ENCODE data around the gene OSBPL5.

Gene OSBPL5

DNA sequence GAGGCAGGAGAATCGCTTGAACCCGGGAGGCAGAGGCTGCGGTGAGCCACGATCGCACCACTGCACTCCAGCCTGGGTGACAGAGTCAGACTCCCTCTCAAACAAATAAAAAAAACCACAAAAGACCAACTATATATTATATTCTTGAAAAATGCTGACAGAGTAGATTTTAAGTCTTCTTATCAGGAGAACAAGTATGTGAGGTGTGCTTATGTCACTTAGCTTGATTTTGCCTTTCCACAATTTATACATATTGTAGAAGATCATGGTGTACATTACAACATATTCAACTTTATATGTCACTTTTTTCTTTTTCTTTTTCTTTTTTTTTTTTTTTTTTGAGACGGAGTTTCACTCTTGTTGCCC is 83.7 kb downstream of the OSBPL5 start:
- 100% methylated on average over 2 of the region's 6 CpGs for WGBS
- no peak overlapping the region for H2BK120ac ChIP-seq (ENCODE audit: low read depth, low read length)
- H3K4me1 ChIP-seq (ENCODE audit: control insufficient read depth, insufficient read depth, low read depth, low read length): peaks cover 12% of the 10 kb centered on the region
- no peak overlapping the region for H3K4me3 ChIP-seq (ENCODE audit: insufficient read depth in 1 of 2, low read depth in 1 of 2, low read length in 2 of 2)
- no peak overlapping the region for H3K18ac ChIP-seq (ENCODE audit: low read depth in 1 of 2, low read length in 2 of 2)
- no peak overlapping the region for H3K9ac ChIP-seq (ENCODE audit: low read length)
- H3K27me3 ChIP-seq (ENCODE audit: control insufficient read depth in 1 of 2, insufficient read depth in 1 of 2, low read length in 2 of 2): peaks cover 4 to 6% of the 10 kb centered on the region in 2 experiments
- H3K14ac ChIP-seq (ENCODE audit: low read length in 2 of 2): no peak overlapping the region
- H3K23ac ChIP-seq (ENCODE audit: low read length in 2 of 2): no peak overlapping the region
- H3K9me3 ChIP-seq (ENCODE audit: control insufficient read depth, low read length): no peaks in the 10 kb centered on the region
- H2BK5ac ChIP-seq (ENCODE audit: low read depth, low read length, poor library complexity, severe bottlenecking): no peak overlapping the region
- H3K79me1 ChIP-seq (replicated peaks; ENCODE audit: low read length, poor library complexity, severe bottlenecking): no peaks in the 10 kb centered on the region
- H2BK12ac ChIP-seq (ENCODE audit: low read length in 2 of 2): no peak overlapping the region
- no peak overlapping the region for H2AK5ac ChIP-seq (ENCODE audit: low read length, severe bottlenecking)
- no peak for DNase-seq
- H3K4me2 ChIP-seq (ENCODE audit: low read length, poor library complexity, severe bottlenecking): no peak overlapping the region
- peaks cover 0 to 4% of the 10 kb centered on the region in 2 experiments for H3K36me3 ChIP-seq (ENCODE audit: control insufficient read depth in 1 of 2, insufficient read depth in 2 of 2, low read depth in 1 of 2, low read length in 2 of 2)
- H4K91ac ChIP-seq (ENCODE audit: low read length): no peak overlapping the region
- no peak overlapping the region for H3K4ac ChIP-seq (ENCODE audit: low read depth in 1 of 2, low read length in 2 of 2)
- no peak overlapping the region for H4K8ac ChIP-seq (ENCODE audit: low read length)
- H2AFZ ChIP-seq (ENCODE audit: low read depth, low read length): no peak overlapping the region
- H2BK15ac ChIP-seq (ENCODE audit: low read depth, poor library complexity, severe bottlenecking): no peak overlapping the region
- H3K27ac ChIP-seq (ENCODE audit: low read length, poor library complexity, severe bottlenecking): no peak overlapping the region

DNA sequence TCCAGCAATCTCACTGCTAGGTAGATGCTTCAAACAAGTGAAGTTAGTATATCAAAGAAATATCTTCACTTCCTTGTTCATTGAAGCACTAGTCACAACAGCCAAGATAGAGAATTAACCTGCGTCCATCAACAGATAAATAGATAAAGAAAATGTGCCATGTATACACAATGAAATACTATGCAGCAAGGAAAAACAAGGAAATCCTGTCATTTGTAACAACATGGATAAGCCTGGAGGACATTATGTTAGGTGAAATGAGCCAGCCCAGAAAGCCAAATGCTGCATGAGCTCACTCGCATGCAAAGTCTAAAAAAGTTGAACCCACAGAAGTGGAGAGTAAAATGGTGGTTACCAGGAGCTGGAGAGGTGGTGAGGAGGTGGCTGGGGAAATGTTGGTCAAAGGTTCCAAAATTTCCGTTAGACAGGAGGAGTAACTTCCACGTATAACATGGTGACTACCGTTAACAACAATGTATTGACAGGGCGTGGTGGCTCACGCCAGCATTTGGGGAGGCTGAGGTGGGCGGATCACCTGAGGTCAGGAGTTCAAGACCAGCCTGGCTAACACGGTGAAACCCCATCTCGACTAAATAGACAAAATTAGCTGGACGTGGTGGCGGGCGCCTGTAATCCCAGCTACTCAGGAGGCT is 84.3 kb downstream of the OSBPL5 start:
- H3K4ac ChIP-seq (ENCODE audit: low read depth in 1 of 2, low read length in 2 of 2): no peak overlapping the region
- 93% methylated on average over 12 of the region's 13 CpGs for WGBS
- no peaks in the 10 kb centered on the region for H3K36me3 ChIP-seq (ENCODE audit: control insufficient read depth in 1 of 2, insufficient read depth in 2 of 2, low read depth in 1 of 2, low read length in 2 of 2)

DNA sequence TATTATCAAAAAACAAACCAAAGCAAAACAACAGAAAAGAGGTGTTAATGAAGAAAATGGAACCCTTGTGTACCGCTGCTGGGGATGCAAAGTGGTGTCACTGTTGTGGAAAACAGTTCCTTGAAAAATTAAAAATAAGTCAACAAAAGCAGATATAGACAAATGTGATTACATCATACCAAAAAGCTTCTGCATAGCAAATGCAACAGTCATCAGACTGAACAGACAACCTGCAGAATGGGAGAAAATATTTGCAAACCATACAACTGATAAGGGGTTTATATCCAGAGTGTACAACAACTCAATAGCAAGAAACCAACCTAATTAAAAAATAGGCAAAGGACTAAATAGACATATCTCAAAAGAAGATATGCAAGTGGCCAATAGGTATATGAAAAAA is 85.0 kb downstream of the OSBPL5 start:
- H3K4me2 ChIP-seq (ENCODE audit: low read length, poor library complexity, severe bottlenecking): no peak overlapping the region
- H3K23ac ChIP-seq (ENCODE audit: low read length in 2 of 2): no peak overlapping the region
- H3K27me3 ChIP-seq (ENCODE audit: control insufficient read depth in 1 of 2, insufficient read depth in 1 of 2, low read length in 2 of 2): peaks cover 2 to 4% of the 10 kb centered on the region in 2 experiments
- no peak overlapping the region for H3K4ac ChIP-seq (ENCODE audit: low read depth in 1 of 2, low read length in 2 of 2)
- H3K79me1 ChIP-seq (replicated peaks; ENCODE audit: low read length, poor library complexity, severe bottlenecking): no peaks in the 10 kb centered on the region
- WGBS: no CpG with 5 or more reads among the region's 1 CpG
- no peak overlapping the region for H2AFZ ChIP-seq (ENCODE audit: low read depth, low read length)
- H3K9ac ChIP-seq (ENCODE audit: low read length): no peak overlapping the region
- H3K4me1 ChIP-seq (ENCODE audit: control insufficient read depth, insufficient read depth, low read depth, low read length): peaks cover 13% of the 10 kb centered on the region
- no peak overlapping the region for H4K8ac ChIP-seq (ENCODE audit: low read length)
- H3K27ac ChIP-seq (ENCODE audit: low read length, poor library complexity, severe bottlenecking): no peak overlapping the region
- DNase-seq: no peak
- H3K14ac ChIP-seq (ENCODE audit: low read length in 2 of 2): no peak overlapping the region
- no peak overlapping the region for H2BK15ac ChIP-seq (ENCODE audit: low read depth, poor library complexity, severe bottlenecking)
- H2AK5ac ChIP-seq (ENCODE audit: low read length, severe bottlenecking): no peak overlapping the region
- no peak overlapping the region for H3K18ac ChIP-seq (ENCODE audit: low read depth in 1 of 2, low read length in 2 of 2)
- H2BK5ac ChIP-seq (ENCODE audit: low read depth, low read length, poor library complexity, severe bottlenecking): no peak overlapping the region
- no peak overlapping the region for H2BK120ac ChIP-seq (ENCODE audit: low read depth, low read length)
- no peaks in the 10 kb centered on the region for H3K36me3 ChIP-seq (ENCODE audit: control insufficient read depth in 1 of 2, insufficient read depth in 2 of 2, low read depth in 1 of 2, low read length in 2 of 2)
- no peak overlapping the region for H4K91ac ChIP-seq (ENCODE audit: low read length)
- H3K4me3 ChIP-seq (ENCODE audit: insufficient read depth in 1 of 2, low read depth in 1 of 2, low read length in 2 of 2): no peak overlapping the region
- H2BK12ac ChIP-seq (ENCODE audit: low read length in 2 of 2): no peak overlapping the region
- no peaks in the 10 kb centered on the region for H3K9me3 ChIP-seq (ENCODE audit: control insufficient read depth, low read length)

More for the DNA sequence above, 84.3 kb downstream of the OSBPL5 start:
- H3K79me1 ChIP-seq (replicated peaks; ENCODE audit: low read length, poor library complexity, severe bottlenecking): no peaks in the 10 kb centered on the region
- H3K27me3 ChIP-seq (ENCODE audit: control insufficient read depth in 1 of 2, insufficient read depth in 1 of 2, low read length in 2 of 2): peaks cover 4 to 6% of the 10 kb centered on the region in 2 experiments
- H3K18ac ChIP-seq (ENCODE audit: low read depth in 1 of 2, low read length in 2 of 2): no peak overlapping the region
- no peak overlapping the region for H4K8ac ChIP-seq (ENCODE audit: low read length)
- H2BK120ac ChIP-seq (ENCODE audit: low read depth, low read length): no peak overlapping the region
- H2BK5ac ChIP-seq (ENCODE audit: low read depth, low read length, poor library complexity, severe bottlenecking): no peak overlapping the region
- H3K27ac ChIP-seq (ENCODE audit: low read length, poor library complexity, severe bottlenecking): no peak overlapping the region
- no peak overlapping the region for H4K91ac ChIP-seq (ENCODE audit: low read length)
- H3K9me3 ChIP-seq (ENCODE audit: control insufficient read depth, low read length): no peaks in the 10 kb centered on the region
- no peak overlapping the region for H3K9ac ChIP-seq (ENCODE audit: low read length)
- H3K4me3 ChIP-seq (ENCODE audit: insufficient read depth in 1 of 2, low read depth in 1 of 2, low read length in 2 of 2): no peak overlapping the region
- no peak overlapping the region for H3K4me2 ChIP-seq (ENCODE audit: low read length, poor library complexity, severe bottlenecking)
- H2BK12ac ChIP-seq (ENCODE audit: low read length in 2 of 2): no peak overlapping the region
- H3K4me1 ChIP-seq (ENCODE audit: control insufficient read depth, insufficient read depth, low read depth, low read length): peaks cover 11% of the 10 kb centered on the region
- no peak for DNase-seq
- H2BK15ac ChIP-seq (ENCODE audit: low read depth, poor library complexity, severe bottlenecking): no peak overlapping the region
- H2AK5ac ChIP-seq (ENCODE audit: low read length, severe bottlenecking): no peak overlapping the region
- H3K23ac ChIP-seq (ENCODE audit: low read length in 2 of 2): no peak overlapping the region
- no peak overlapping the region for H2AFZ ChIP-seq (ENCODE audit: low read depth, low read length)
- no peak overlapping the region for H3K14ac ChIP-seq (ENCODE audit: low read length in 2 of 2)

DNA sequence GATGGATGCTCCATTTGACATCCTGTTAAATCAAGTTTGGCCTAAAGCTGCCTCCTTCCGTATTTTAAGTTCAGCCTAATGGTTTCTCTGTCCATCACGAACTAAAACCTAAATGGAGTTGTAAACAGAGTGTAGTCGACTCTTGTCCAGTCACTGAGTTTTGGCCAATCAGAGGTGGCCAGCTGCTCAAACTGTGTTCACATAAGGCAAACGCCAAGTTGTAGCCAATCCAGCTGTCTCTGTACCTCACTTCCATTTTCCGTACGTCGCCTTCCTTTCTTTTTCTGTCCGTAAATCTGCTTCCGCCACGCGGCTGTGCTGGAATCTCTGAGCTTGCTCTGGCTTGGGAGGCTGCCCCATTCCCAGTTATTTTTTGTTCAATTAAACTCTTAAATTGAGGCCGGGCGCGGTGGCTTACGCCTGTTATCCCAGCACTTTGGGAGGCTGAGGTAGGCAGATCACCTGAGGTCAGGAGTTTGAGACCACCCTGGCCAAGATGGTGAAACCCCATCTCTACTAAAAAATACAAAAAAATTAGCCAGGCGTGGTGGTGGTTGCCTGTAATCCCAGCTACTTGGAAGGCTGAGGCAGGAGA is 87.2 kb downstream of the OSBPL5 start:
- H3K18ac ChIP-seq (ENCODE audit: low read depth in 1 of 2, low read length in 2 of 2): no peak overlapping the region
- no peak overlapping the region for H2BK120ac ChIP-seq (ENCODE audit: low read depth, low read length)
- no peak overlapping the region for H2AFZ ChIP-seq (ENCODE audit: low read depth, low read length)
- no peak overlapping the region for H2BK5ac ChIP-seq (ENCODE audit: low read depth, low read length, poor library complexity, severe bottlenecking)
- H3K4ac ChIP-seq (ENCODE audit: low read depth in 1 of 2, low read length in 2 of 2): no peak overlapping the region
- WGBS: 89% methylated on average over 16 of the region's 16 CpGs
- H3K27ac ChIP-seq (ENCODE audit: low read length, poor library complexity, severe bottlenecking): peak overlapping the region; percentile 9
- no peak overlapping the region for H3K23ac ChIP-seq (ENCODE audit: low read length in 2 of 2)
- no peak overlapping the region for H3K4me3 ChIP-seq (ENCODE audit: insufficient read depth in 1 of 2, low read depth in 1 of 2, low read length in 2 of 2)
- H3K14ac ChIP-seq (ENCODE audit: low read length in 2 of 2): no peak overlapping the region
- no peak for DNase-seq
- H3K4me2 ChIP-seq (ENCODE audit: low read length, poor library complexity, severe bottlenecking): no peak overlapping the region
- no peaks in the 10 kb centered on the region for H3K27me3 ChIP-seq (ENCODE audit: control insufficient read depth in 1 of 2, insufficient read depth in 1 of 2, low read length in 2 of 2)
- H3K79me1 ChIP-seq (replicated peaks; ENCODE audit: low read length, poor library complexity, severe bottlenecking): no peaks in the 10 kb centered on the region
- no peak overlapping the region for H2BK12ac ChIP-seq (ENCODE audit: low read length in 2 of 2)
- H4K91ac ChIP-seq (ENCODE audit: low read length): no peak overlapping the region
- H4K8ac ChIP-seq (ENCODE audit: low read length): no peak overlapping the region
- H3K36me3 ChIP-seq (ENCODE audit: control insufficient read depth in 1 of 2, insufficient read depth in 2 of 2, low read depth in 1 of 2, low read length in 2 of 2): no peaks in the 10 kb centered on the region
- no peak overlapping the region for H3K9ac ChIP-seq (ENCODE audit: low read length)
- peak overlapping the region; percentile 21 for H2AK5ac ChIP-seq (ENCODE audit: low read length, severe bottlenecking)
- H2BK15ac ChIP-seq (ENCODE audit: low read depth, poor library complexity, severe bottlenecking): no peak overlapping the region
- peaks cover 22% of the 10 kb centered on the region for H3K4me1 ChIP-seq (ENCODE audit: control insufficient read depth, insufficient read depth, low read depth, low read length)
- no peaks in the 10 kb centered on the region for H3K9me3 ChIP-seq (ENCODE audit: control insufficient read depth, low read length)

Data from mesenchymal stem cell (in vitro differentiated cells and primary cell).